ENCODE results near the gene ADGRG3.

DNA sequence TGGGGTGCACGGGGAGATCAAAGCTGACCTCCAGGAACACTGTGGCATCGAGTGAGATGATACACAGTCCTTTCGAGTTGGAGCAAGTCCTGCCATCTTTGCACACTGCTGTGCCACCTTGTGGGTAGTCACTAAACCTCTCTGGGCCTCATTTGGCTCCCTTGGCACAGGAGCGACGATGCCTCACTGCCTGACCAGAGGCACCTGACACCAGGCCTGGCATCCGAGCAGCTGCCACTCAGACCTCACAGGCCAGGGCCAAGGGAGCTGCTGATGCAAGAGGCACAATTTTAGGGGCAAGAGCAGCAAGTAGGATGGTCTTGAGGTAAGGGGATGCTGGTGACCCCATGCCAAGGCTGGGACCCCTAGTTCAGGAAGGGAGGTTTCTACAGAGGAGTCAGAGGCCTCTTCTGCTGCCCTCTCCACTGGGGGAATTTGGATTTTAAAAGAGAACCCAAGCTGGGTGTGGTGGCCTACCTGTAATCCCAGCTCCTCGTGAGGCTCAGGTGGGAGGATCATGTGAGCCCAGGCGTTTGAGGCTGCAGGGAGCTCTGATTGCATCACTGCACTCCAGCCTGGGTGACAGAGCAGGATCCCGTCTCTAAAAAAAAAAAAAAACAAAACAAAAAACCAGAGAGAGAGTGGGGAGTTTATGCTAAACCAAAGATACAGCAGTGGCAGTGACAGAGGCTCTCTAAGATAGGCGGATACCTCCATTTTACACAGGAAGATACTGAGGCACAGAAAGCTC, 46.4 kb upstream of the ADGRG3 start:
- TF ChIP-seq EZH2 (IDR thresholded peaks at IDR 0.05; ENCODE audit: insufficient read depth, poor library complexity, severe bottlenecking) (no peak), EZH2phosphoT487 (IDR thresholded peaks at IDR 0.05; ENCODE audit: insufficient read depth, low read depth) (no peak)
